HG02678 (cell line): ENCODE data around the gene TMEM163.

Experiments
- ATAC-seq: cut with Tn5 transposase; IDR thresholded peaks from one replicate; pipeline ENCODE4 v1.9.1; 2021; ENCODE audit warnings: mild to moderate bottlenecking, moderate library complexity; ENCODE audit not compliant: unreplicated experiment

TMEM163 gene

GRCh38 chr2:134583462-134583861 lies 135.3 kb downstream of the TMEM163 start:
- ATAC-seq = peak; percentile 47

- ATAC-seq = peak; percentile 31
Observed at GRCh38 chr2:134582547-134582899, 136.3 kb downstream of the TMEM163 start.

GRCh38 chr2:134581877-134582546 lies 136.8 kb downstream of the TMEM163 start:
- peak; percentile 81 for ATAC-seq

GRCh38 chr2:134578316-134578715 lies 140.5 kb downstream of the TMEM163 start:
- no peak for ATAC-seq

GRCh38 chr2:134576478-134576877 lies 142.3 kb downstream of the TMEM163 start:
- no peak for ATAC-seq

- no peak for ATAC-seq
Observed at GRCh38 chr2:134575888-134576287, 142.9 kb downstream of the TMEM163 start.

- no peak for ATAC-seq
Observed at GRCh38 chr2:134574611-134575330, 144.0 kb downstream of the TMEM163 start.

GRCh38 chr2:134573724-134574123 lies 145.1 kb downstream of the TMEM163 start:
- ATAC-seq = no peak

- ATAC-seq = no peak
Observed at GRCh38 chr2:134573085-134573370, 145.8 kb downstream of the TMEM163 start.

- no peak for ATAC-seq
Observed at GRCh38 chr2:134572314-134573084, 146.3 kb downstream of the TMEM163 start.

GRCh38 chr2:134570676-134571075 lies 148.1 kb downstream of the TMEM163 start:
- no peak for ATAC-seq

- ATAC-seq = no peak
Observed at GRCh38 chr2:134568413-134568812, 150.4 kb downstream of the TMEM163 start.

- ATAC-seq = no peak
Observed at GRCh38 chr2:134567666-134568065, 151.1 kb downstream of the TMEM163 start.

GRCh38 chr2:134564955-134565354 lies 153.8 kb downstream of the TMEM163 start:
- peak; percentile 20 for ATAC-seq

GRCh38 chr2:134564549-134564948 lies 154.3 kb downstream of the TMEM163 start:
- peak; percentile 66 for ATAC-seq

GRCh38 chr2:134558208-134558830 lies 160.5 kb downstream of the TMEM163 start:
- no peak for ATAC-seq

GRCh38 chr2:134555411-134555810 lies 163.4 kb downstream of the TMEM163 start:
- no peak for ATAC-seq

GRCh38 chr2:134553657-134554056 lies 165.1 kb downstream of the TMEM163 start:
- no peak for ATAC-seq

- no peak for ATAC-seq
Observed at GRCh38 chr2:134550566-134551164, 168.1 kb downstream of the TMEM163 start.

GRCh38 chr2:134549104-134549503 lies 169.7 kb downstream of the TMEM163 start:
- no peak for ATAC-seq

- ATAC-seq = no peak
Observed at GRCh38 chr2:134540990-134541389, 177.8 kb downstream of the TMEM163 start.
